Activated CD8-positive, alpha-beta T cell treated with anti-CD3 and anti-CD28 coated beads for 36 hours (primary cell): ENCODE data around the gene CCDC154. TPM values are rescaled to one million over a fixed set of nuclear protein-coding genes. Genes with fewer than 3 reads are reported as not detected.

ENCODE experiments used
- ATAC-seq: fragments of 200-7000 bp; cut with Tn5 transposase; one replicate; pipeline ENCODE4 v1.10.0; 2021; ENCODE audit warnings: mild to moderate bottlenecking, moderate library complexity
- CTCF ChIA-PET: fragments of 350-600 bp; sonication (Branson Sonifier 250); formaldehyde crosslinking; loops from one replicate; lab custom pipeline; 2021; ENCODE audit warnings: antibody characterized with exemption; lab: Charles Lee
- POLR2A ChIA-PET: fragments of 350-600 bp; sonication (Branson Sonifier 250); formaldehyde crosslinking; loops from one replicate; lab custom pipeline; 2021; ENCODE audit warnings: antibody characterized with exemption; lab: Charles Lee
- DNase-seq: peaks from one replicate; pipeline ENCODE4 v3.0.0-alpha.2; 2020
- H3K27ac Mint-ChIP-seq: one replicate; pipeline ENCODE4 v1.8.0; 2021; ENCODE audit warnings: mild to moderate bottlenecking, mixed read lengths
- H3K27me3 Mint-ChIP-seq: one replicate; pipeline ENCODE4 v1.8.0; 2021; ENCODE audit warnings: mixed read lengths
- H3K36me3 Mint-ChIP-seq: one replicate; pipeline ENCODE4 v1.8.0; 2021; ENCODE audit warnings: low read depth, mixed read lengths
- H3K4me1 Mint-ChIP-seq: one replicate; pipeline ENCODE4 v1.8.0; 2021; ENCODE audit warnings: low read depth, mixed read lengths
- H3K4me3 Mint-ChIP-seq: one replicate; pipeline ENCODE4 v1.8.0; 2021; ENCODE audit warnings: mild to moderate bottlenecking, moderate library complexity, mixed read lengths
- H3K9me3 Mint-ChIP-seq: one replicate; pipeline ENCODE4 v1.8.0; 2021; ENCODE audit warnings: mixed read lengths
- CTCF ChIP-seq: fragments of 200-600 bp; IDR thresholded peaks from one replicate; pipeline ENCODE4 v1.8.0; 2022; ENCODE audit warnings: antibody characterized with exemption, mild to moderate bottlenecking
- intact Hi-C: fragments of 100-400 bp; cut with micrococcal nuclease; formaldehyde crosslinking; loops from one replicate; pipeline ENCODE4 v1.10.0; 2022
- total RNA-seq, 2 experiments: library from RNA; stranded (reverse); gene quantifications; one replicate each; pipeline ENCODE4 v1.2.3, GENCODE V29; 2021

CCDC154 gene
- total RNA-seq, 2 experiments from 2014 or later: 1.3 to 1.4 TPM

DNA sequence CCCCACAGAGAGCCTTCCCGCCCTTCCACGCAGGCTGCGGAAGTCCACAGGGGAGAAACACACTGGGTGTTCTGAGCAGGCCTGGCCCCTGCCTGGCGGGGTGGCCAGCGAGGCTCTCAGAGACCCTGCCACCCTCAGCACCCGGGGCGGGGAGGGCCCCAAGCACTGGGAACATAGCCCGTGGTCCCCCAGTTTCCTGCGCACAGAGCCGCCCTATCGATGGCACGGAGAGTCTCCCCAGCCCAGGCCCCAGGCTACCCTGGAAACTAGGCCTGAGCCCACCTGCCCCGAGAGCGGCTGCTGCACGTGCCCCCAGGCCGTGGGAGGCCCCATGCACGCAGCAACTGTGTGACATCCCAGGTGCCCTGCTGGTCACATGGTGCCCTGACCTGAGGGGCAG, 10.2 kb upstream of the CCDC154 start:
- Mint-ChIP-seq H3K9me3 (no peaks in the 10 kb centered on the region), H3K27ac (no peak overlapping the region), H3K4me1 (peaks cover 4% of the 10 kb centered on the region), H3K36me3 (no peaks in the 10 kb centered on the region), H3K27me3 (no peaks in the 10 kb centered on the region), H3K4me3 (no peak overlapping the region)
- no peak for DNase-seq
- ChIA-PET POLR2A (no interaction called here), CTCF (no interaction called here)
- intact Hi-C loops: no loop called here
- no peak for TF ChIP-seq CTCF
- ATAC-seq: no peak

DNA sequence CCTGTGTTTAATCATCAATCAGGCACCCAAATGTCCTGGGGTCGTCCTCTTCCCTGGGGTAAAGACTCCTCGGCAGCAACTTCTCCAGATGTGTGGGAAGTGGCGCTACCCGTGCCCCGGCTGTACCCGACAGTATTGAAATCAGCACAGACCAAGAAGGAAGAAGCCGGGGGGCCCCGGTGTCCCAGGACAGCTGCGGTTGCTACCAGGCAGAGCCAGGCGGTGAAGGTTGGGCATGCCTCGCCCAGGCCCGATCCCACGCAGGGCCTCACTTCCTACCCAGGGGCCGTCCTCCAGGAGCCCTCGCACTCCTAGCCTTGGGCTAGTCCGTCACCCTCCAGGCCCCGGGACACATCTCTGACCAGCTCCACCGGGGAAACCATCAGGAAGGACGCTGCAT, 9.0 kb upstream of the CCDC154 start:
- H3K27ac Mint-ChIP-seq: no peak overlapping the region
- H3K4me1 Mint-ChIP-seq: no peaks in the 10 kb centered on the region
- intact Hi-C loops: no loop called here
- TF ChIP-seq CTCF: no peak
- CTCF ChIA-PET: no interaction called here
- no peaks in the 10 kb centered on the region for H3K9me3 Mint-ChIP-seq
- no peaks in the 10 kb centered on the region for H3K36me3 Mint-ChIP-seq
- DNase-seq: no peak
- H3K4me3 Mint-ChIP-seq: no peak overlapping the region
- POLR2A ChIA-PET: no interaction called here
- no peaks in the 10 kb centered on the region for H3K27me3 Mint-ChIP-seq
- no peak for ATAC-seq

DNA sequence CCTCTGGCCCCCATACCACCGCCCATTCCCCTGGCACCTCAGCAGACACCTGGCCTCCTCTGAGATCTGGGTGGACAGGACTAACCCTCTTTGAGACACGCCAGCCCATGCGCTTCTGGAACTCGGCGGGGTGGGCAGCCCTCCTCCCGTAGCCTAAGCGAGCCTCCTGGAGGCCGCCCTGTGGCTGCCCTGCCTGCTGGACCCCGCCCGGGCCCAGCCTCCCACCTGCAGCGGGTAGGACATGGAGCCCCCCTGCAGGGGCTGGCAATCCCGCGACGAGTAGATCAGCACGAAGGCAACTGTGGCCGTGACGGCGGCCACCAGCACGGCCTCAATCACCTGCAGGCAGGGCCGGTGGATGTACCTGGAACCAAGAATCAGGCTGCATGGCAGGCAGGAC, 8.2 kb upstream of the CCDC154 start:
- ChIA-PET POLR2A (no interaction called here), CTCF (no interaction called here)
- Mint-ChIP-seq H3K9me3 (no peaks in the 10 kb centered on the region), H3K4me3 (no peak overlapping the region), H3K36me3 (no peaks in the 10 kb centered on the region), H3K27ac (no peak overlapping the region), H3K4me1 (no peaks in the 10 kb centered on the region), H3K27me3 (no peaks in the 10 kb centered on the region)
- ATAC-seq (no peak), DNase-seq (no peak)
- no peak for TF ChIP-seq CTCF
- intact Hi-C loops: no loop called here

- DNase-seq (no peak), ATAC-seq (no peak)
- ChIA-PET POLR2A (no interaction called here), CTCF (no interaction called here)
- Mint-ChIP-seq H3K36me3 (no peaks in the 10 kb centered on the region), H3K4me1 (no peaks in the 10 kb centered on the region), H3K27ac (no peak overlapping the region), H3K27me3 (no peaks in the 10 kb centered on the region), H3K9me3 (no peaks in the 10 kb centered on the region), H3K4me3 (no peak overlapping the region)
- TF ChIP-seq CTCF: no peak
- intact Hi-C loops: no loop called here
Observed at GRCh38 chr16:1451702-1452392, 7.5 kb upstream of the CCDC154 start.

GRCh38 chr16:1450841-1451240, 6.5 kb upstream of the CCDC154 start:
- DNase-seq (no peak), ATAC-seq (no peak)
- TF ChIP-seq CTCF: no peak
- POLR2A ChIA-PET: interaction anchor here (1.0 kb wide), 1 partner anchor 42 kb away, joined by 3 read pairs; no protein-coding TSS in a partner anchor
- Mint-ChIP-seq H3K9me3 (no peaks in the 10 kb centered on the region), H3K36me3 (no peaks in the 10 kb centered on the region), H3K4me3 (no peak overlapping the region), H3K27ac (no peak overlapping the region), H3K27me3 (no peaks in the 10 kb centered on the region), H3K4me1 (no peaks in the 10 kb centered on the region)
- CTCF ChIA-PET: no interaction called here
- intact Hi-C loops: no loop called here
